ENCODE data around the gene ETF1.

GRCh38 chr5:138465261-138466124, 77.5 kb downstream of the ETF1 start, which contains the start of gene EGR1:
- TF ChIP-seq TAF1 (IDR thresholded peaks at IDR 0.05; ENCODE audit: borderline replicate concordance, insufficient read depth, low read length) (no peak), SIN3A (IDR thresholded peaks at IDR 0.05; ENCODE audit: borderline replicate concordance, insufficient read depth, low read length) (no peak), POLR2AphosphoS5 (IDR thresholded peaks at IDR 0.05; ENCODE audit: low read depth, low read length) (no peak)
